Measurements from ENCODE around the gene CDK9. TPM values are rescaled to one million over a fixed set of nuclear protein-coding genes. Genes with fewer than 3 reads are reported as not detected.
"Not testable (repeated sequence)": the region's sequence is repeated elsewhere in the genome, so short reads cannot be mapped to it uniquely, and the experiment has no call there.

The CDK9 gene
- total and polyA plus RNA-seq, 2 donors: 30.1 to 66.2 TPM

GRCh38 chr9:127754099-127755060 lies 31.5 kb upstream of the CDK9 start:
- Histone ChIP-seq H3K27ac (ENCODE audit: low read depth) (no peak overlapping the region), H3K36me3 (ENCODE audit: insufficient read depth) (no peaks in the 10 kb centered on the region), H3K4me1 (ENCODE audit: insufficient read depth) (peaks cover 2% of the 10 kb centered on the region), H3K4me3 (ENCODE audit: low read depth, low read length) (no peak overlapping the region)
- WGBS: 21% methylated on average over 86 of the region's 86 CpGs
- no peak for DNase-seq (ENCODE audit: extremely low spot score)

DNA sequence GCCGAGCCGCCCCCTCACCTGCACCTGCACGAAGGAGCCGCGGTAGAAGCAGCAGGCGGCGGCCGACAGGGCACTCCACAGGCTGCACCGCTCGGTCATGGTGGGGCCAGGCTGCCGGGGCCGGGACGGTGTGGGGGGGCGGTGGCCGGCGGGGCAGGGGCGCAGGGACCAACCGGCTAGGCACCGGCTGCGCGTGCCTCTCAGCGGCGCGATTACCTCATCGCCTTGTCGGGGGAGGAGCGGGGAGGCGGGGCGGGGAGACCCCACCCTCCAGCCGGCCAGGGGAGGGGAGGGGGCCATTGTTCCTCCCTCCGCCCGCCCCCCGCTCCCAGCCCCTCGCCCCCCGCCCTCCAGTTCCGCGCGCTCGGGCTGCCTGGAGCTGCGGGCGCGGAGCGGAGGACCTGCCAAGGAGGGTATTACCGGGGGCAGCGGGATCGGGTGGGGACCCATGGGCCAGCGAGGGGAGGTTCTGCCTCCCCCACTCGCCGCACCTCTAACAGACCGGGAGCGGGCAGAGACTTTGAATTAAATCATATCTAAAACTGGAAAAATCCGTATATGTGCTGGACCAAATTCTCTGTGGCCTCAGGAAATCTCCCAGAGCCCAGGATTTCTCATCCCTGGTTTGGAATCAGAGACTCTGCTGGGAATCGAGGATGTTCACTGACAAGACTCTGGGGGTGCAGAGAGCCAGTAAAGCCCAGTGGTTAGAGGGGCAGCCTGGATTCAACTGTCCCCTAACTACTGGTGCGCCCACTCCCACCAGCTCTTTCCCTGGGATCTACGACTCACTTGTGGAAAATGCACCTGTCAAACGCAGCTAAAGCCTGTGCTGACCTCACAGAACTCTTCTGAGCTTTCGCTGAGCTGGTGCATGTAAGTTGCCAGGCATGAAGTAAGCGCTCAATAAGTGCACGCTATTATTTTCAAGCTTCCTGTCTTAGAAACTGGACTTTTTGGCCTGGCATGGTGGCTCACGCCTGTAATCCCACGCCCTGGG lies 30.5 kb upstream of the CDK9 start:
- no peak overlapping the region for H3K27ac ChIP-seq (ENCODE audit: low read depth)
- no peak for DNase-seq (ENCODE audit: extremely low spot score)
- 19% methylated on average over 61 of the region's 61 CpGs for WGBS
- H3K4me1 ChIP-seq (ENCODE audit: insufficient read depth): peaks cover 2% of the 10 kb centered on the region
- no peaks in the 10 kb centered on the region for H3K36me3 ChIP-seq (ENCODE audit: insufficient read depth)
- H3K4me3 ChIP-seq (ENCODE audit: low read depth, low read length): no peak overlapping the region

- DNase-seq (ENCODE audit: extremely low spot score): no peak
- 84% methylated on average over 3 of the region's 3 CpGs for WGBS
- Histone ChIP-seq H3K36me3 (ENCODE audit: insufficient read depth) (no peaks in the 10 kb centered on the region), H3K27ac (ENCODE audit: low read depth) (no peak overlapping the region), H3K4me1 (ENCODE audit: insufficient read depth) (peaks cover 2% of the 10 kb centered on the region), H3K4me3 (ENCODE audit: low read depth, low read length) (no peak overlapping the region)
Observed at GRCh38 chr9:127756233-127756632, 29.6 kb upstream of the CDK9 start.

DNA sequence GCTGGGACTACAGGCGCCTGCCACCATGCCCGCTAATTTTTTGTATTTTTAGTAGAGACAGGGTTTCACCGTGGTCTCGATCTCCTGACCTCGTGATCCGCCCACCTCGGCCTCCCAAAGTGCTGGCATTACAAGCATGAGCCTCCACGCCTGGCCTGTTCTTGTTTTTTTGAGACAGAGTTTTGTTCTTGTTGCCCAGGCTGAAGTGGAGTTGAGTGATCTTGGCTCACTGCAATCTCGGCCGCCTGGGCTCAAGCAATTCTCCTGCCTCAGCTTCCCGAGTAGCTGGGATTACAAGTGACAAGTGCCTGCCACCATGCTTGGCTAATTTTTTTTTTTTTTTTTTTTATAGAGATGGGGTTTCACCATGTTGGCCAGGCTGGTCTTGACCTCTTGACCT lies 29.1 kb upstream of the CDK9 start:
- not testable (repeated sequence) for DNase-seq (ENCODE audit: extremely low spot score); H3K4me1 ChIP-seq (ENCODE audit: insufficient read depth); H3K36me3 ChIP-seq (ENCODE audit: insufficient read depth); H3K4me3 ChIP-seq (ENCODE audit: low read depth, low read length); H3K27ac ChIP-seq (ENCODE audit: low read depth)
- 79% methylated on average over 11 of the region's 11 CpGs for WGBS

GRCh38 chr9:127758843-127759242 lies 27.0 kb upstream of the CDK9 start:
- Histone ChIP-seq H3K27ac (ENCODE audit: low read depth) (no peak overlapping the region), H3K36me3 (ENCODE audit: insufficient read depth) (no peaks in the 10 kb centered on the region), H3K4me3 (ENCODE audit: low read depth, low read length) (no peak overlapping the region), H3K4me1 (ENCODE audit: insufficient read depth) (peaks cover 2% of the 10 kb centered on the region)
- 78% methylated on average over 5 of the region's 5 CpGs for WGBS
- no peak for DNase-seq (ENCODE audit: extremely low spot score)

- Histone ChIP-seq H3K27ac (ENCODE audit: low read depth) (no peak overlapping the region), H3K4me1 (ENCODE audit: insufficient read depth) (no peaks in the 10 kb centered on the region), H3K36me3 (ENCODE audit: insufficient read depth) (no peaks in the 10 kb centered on the region), H3K4me3 (ENCODE audit: low read depth, low read length) (no peak overlapping the region)
- WGBS: 83% methylated on average over 5 of the region's 5 CpGs
- no peak for DNase-seq (ENCODE audit: extremely low spot score)
Observed at GRCh38 chr9:127761061-127761460, 24.8 kb upstream of the CDK9 start.

DNA sequence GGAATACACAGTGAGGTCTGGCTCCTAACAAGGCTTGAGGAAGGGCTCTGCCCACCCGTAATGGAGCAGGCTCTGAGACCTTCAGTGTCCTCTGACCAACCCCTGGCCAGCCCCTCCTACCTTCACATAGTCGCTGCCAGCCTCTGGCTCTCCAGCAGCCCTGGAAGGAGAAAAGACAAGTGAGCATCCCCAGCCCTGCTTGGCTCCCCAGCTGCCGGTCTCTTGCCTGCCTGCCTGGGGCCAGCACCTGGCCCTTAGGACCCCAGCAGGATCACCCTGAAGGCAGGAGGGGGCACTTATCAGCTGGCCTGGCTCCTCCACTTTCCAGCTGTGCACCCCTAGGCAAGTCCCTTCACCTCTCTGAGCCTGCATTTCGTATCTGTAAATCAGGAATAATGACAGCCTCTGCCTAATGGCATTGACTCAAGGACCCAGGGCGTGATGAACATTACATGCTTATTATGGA lies 24.3 kb upstream of the CDK9 start:
- Histone ChIP-seq H3K4me3 (ENCODE audit: low read depth, low read length) (no peak overlapping the region), H3K36me3 (ENCODE audit: insufficient read depth) (no peaks in the 10 kb centered on the region), H3K4me1 (ENCODE audit: insufficient read depth) (no peaks in the 10 kb centered on the region), H3K27ac (ENCODE audit: low read depth) (no peak overlapping the region)
- DNase-seq (ENCODE audit: extremely low spot score): no peak
- WGBS: 45% methylated on average over 5 of the region's 5 CpGs

DNA sequence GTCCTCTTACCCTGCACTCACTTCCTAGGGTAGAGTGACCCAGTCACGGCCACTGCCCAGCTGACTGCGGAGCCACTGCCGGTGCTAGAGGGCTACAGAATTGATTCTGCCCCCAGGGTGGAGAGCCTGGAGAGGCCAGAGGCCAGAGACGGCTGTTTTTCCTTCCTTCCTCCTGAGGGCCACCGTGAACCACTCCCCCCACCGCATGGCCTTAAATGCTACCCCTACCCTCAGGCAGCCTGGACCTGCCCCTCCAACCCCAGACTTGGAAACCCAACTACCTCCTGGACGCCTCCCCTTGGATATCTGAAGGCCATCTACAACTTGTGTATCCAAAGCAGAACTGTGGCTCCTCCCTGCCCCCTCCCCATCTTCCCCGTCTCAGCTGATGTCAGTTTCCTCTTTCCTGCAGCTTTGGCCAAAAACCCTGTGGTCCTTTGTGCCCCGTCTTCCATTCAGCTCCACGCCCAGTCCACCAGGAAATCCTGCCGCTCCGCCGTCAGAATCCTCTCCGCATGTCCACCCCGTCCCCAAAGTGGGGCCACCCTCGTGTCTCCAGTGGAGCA lies 23.6 kb upstream of the CDK9 start:
- no peak for DNase-seq (ENCODE audit: extremely low spot score)
- Histone ChIP-seq H3K36me3 (ENCODE audit: insufficient read depth) (no peaks in the 10 kb centered on the region), H3K4me1 (ENCODE audit: insufficient read depth) (no peaks in the 10 kb centered on the region), H3K4me3 (ENCODE audit: low read depth, low read length) (no peak overlapping the region), H3K27ac (ENCODE audit: low read depth) (no peak overlapping the region)
- 35% methylated on average over 16 of the region's 16 CpGs for WGBS

- no peak overlapping the region for H3K27ac ChIP-seq (ENCODE audit: low read depth)
- DNase-seq (ENCODE audit: extremely low spot score): no peak
- H3K36me3 ChIP-seq (ENCODE audit: insufficient read depth): no peaks in the 10 kb centered on the region
- no peak overlapping the region for H3K4me3 ChIP-seq (ENCODE audit: low read depth, low read length)
- H3K4me1 ChIP-seq (ENCODE audit: insufficient read depth): no peaks in the 10 kb centered on the region
- WGBS: 46% methylated on average over 7 of the region's 7 CpGs
Observed at GRCh38 chr9:127763918-127764384, 21.9 kb upstream of the CDK9 start.

DNA sequence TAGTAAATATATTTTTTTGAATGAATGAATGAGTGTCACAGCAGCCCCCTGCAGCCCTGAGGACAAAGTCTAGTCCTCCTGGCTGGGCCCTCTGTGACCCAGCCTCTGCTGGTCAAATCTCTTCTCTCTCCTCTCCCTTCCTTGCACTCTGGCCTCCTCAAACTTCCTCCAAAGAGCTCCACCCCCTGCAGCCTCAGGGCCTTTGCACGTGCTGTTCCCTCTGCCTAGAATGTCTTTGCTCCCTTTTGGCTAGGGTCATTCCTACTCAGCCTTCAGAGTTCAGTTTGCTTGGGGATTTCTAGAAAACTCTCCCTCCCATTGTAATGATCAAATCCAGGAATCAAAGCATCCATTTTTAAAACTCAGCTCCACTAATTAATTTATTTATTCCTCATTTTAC lies 20.4 kb upstream of the CDK9 start:
- H3K4me3 ChIP-seq (ENCODE audit: low read depth, low read length): no peak overlapping the region
- no peak for DNase-seq (ENCODE audit: extremely low spot score)
- no peaks in the 10 kb centered on the region for H3K4me1 ChIP-seq (ENCODE audit: insufficient read depth)
- H3K36me3 ChIP-seq (ENCODE audit: insufficient read depth): no peaks in the 10 kb centered on the region
- WGBS: 86% methylated on average over 1 of the region's 1 CpG
- H3K27ac ChIP-seq (ENCODE audit: low read depth): no peak overlapping the region

DNA sequence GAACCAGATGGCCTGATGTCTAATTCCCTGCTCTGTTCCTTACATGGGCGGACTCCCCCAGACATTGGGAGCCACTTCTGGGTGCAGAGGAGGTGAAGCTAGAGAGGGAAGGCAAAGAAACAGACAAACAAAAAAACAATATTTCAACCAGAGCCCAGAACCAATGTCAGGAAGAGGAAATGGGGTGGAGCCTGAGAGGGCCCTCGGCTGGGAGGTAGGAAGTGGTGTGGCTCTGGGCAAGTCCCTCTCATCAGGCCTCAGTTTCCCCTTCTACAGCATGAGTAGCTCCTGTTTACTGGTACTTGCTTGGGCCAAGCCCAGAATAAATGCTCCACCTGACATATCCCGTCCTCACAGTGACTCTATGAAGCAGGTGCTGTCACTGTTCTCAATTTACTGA lies 18.4 kb upstream of the CDK9 start:
- 65% methylated on average over 3 of the region's 3 CpGs for WGBS
- Histone ChIP-seq H3K4me3 (ENCODE audit: low read depth, low read length) (no peak overlapping the region), H3K4me1 (ENCODE audit: insufficient read depth) (no peaks in the 10 kb centered on the region), H3K27ac (ENCODE audit: low read depth) (no peak overlapping the region), H3K36me3 (ENCODE audit: insufficient read depth) (no peaks in the 10 kb centered on the region)
- DNase-seq (ENCODE audit: extremely low spot score): no peak

DNA sequence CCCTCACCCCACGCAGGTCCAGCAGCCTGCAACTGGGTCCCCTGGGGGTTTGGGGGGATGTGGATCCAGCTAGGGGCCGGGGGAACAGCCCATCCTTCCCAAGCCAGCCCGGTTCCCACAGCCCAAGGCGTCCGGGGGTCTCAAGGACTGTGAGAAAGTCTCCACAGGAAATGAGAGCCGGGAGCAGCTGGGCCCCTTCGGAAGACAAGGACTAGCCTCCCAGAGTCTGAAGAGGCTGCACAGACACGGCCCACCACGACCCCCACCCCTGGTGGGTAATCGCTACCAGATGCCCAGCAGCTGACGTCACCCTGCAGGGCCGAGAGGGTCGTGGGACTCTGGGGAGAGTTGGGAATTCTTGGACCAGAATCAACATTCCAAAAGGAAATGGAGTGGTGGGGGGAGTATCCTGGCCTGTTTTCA lies 17.9 kb upstream of the CDK9 start:
- Histone ChIP-seq H3K36me3 (ENCODE audit: insufficient read depth) (no peaks in the 10 kb centered on the region), H3K27ac (ENCODE audit: low read depth) (peak overlapping the region; percentile 27), H3K4me3 (ENCODE audit: low read depth, low read length) (no peak overlapping the region), H3K4me1 (ENCODE audit: insufficient read depth) (no peaks in the 10 kb centered on the region)
- 34% methylated on average over 13 of the region's 13 CpGs for WGBS
- no peak for DNase-seq (ENCODE audit: extremely low spot score)

- H3K4me3 ChIP-seq (ENCODE audit: low read depth, low read length): no peak overlapping the region
- H3K27ac ChIP-seq (ENCODE audit: low read depth): no peak overlapping the region
Observed at GRCh38 chr9:127768698-127769097, 17.1 kb upstream of the CDK9 start.

More at GRCh38 chr9:127768698-127769097, 17.1 kb upstream of the CDK9 start:
- no peaks in the 10 kb centered on the region for H3K4me1 ChIP-seq (ENCODE audit: insufficient read depth)
- no peaks in the 10 kb centered on the region for H3K36me3 ChIP-seq (ENCODE audit: insufficient read depth)
- no peak for DNase-seq (ENCODE audit: extremely low spot score)
- 78% methylated on average over 8 of the region's 8 CpGs for WGBS
